GM18499 (cell line): ENCODE results near the gene SLC2A3.
A peak's percentile ranks its signal among the peaks of the same experiment; 100 is the strongest.
"Not testable (repeated sequence)": the region's sequence is repeated elsewhere in the genome, so short reads cannot be mapped to it uniquely, and the experiment has no call there.

Source experiments
- ATAC-seq: cut with Tn5 transposase; IDR thresholded peaks from one replicate; pipeline ENCODE4 v1.9.1; 2021; ENCODE audit warnings: moderate number of reproducible peaks; ENCODE audit not compliant: insufficient read depth, unreplicated experiment

The SLC2A3 gene

GRCh38 chr12:7953912-7954311, 17.9 kb upstream of the SLC2A3 start:
- not testable (repeated sequence) for ATAC-seq

GRCh38 chr12:7951671-7952070, 15.7 kb upstream of the SLC2A3 start:
- ATAC-seq: no peak

- ATAC-seq: not testable (repeated sequence)
Observed at GRCh38 chr12:7950230-7950943, 14.4 kb upstream of the SLC2A3 start.

- no peak for ATAC-seq
Observed at GRCh38 chr12:7948589-7949260, 12.7 kb upstream of the SLC2A3 start.

GRCh38 chr12:7947011-7947410, 11.0 kb upstream of the SLC2A3 start:
- ATAC-seq: no peak

GRCh38 chr12:7944760-7945159, 8.8 kb upstream of the SLC2A3 start:
- not testable (repeated sequence) for ATAC-seq

GRCh38 chr12:7940906-7941305, 4.9 kb upstream of the SLC2A3 start:
- no peak for ATAC-seq

GRCh38 chr12:7937833-7938506, 2.0 kb upstream of the SLC2A3 start:
- ATAC-seq: no peak

- no peak for ATAC-seq
Observed at GRCh38 chr12:7934889-7935492, 996 bp downstream of the SLC2A3 start.

GRCh38 chr12:7934091-7934888, 1.7 kb downstream of the SLC2A3 start:
- no peak for ATAC-seq

- peak; percentile 58 for ATAC-seq
Observed at GRCh38 chr12:7933255-7933726, 2.7 kb downstream of the SLC2A3 start.

GRCh38 chr12:7932599-7933240, 3.3 kb downstream of the SLC2A3 start:
- ATAC-seq: not testable (repeated sequence)

- no peak for ATAC-seq
Observed at GRCh38 chr12:7929083-7929792, 6.7 kb downstream of the SLC2A3 start.

GRCh38 chr12:7927470-7927869, 8.5 kb downstream of the SLC2A3 start:
- no peak for ATAC-seq

- ATAC-seq: not testable (repeated sequence)
Observed at GRCh38 chr12:7926068-7926666, 9.8 kb downstream of the SLC2A3 start.

GRCh38 chr12:7923241-7924236, 12.4 kb downstream of the SLC2A3 start:
- no peak for ATAC-seq

GRCh38 chr12:7921181-7921580, 14.8 kb downstream of the SLC2A3 start:
- ATAC-seq: not testable (repeated sequence)
